Esophagus muscularis mucosa (tissue), 3 donors: ENCODE measurements around the gene NOS3.

Source experiments
- POLR2A ChIP-seq: fragments of 450-650 bp; IDR thresholded peaks from one replicate; pipeline ENCODE4 v1.6.1; 2017; ENCODE audit warnings: antibody characterized with exemption, moderate library complexity, mild to moderate bottlenecking, low read depth
- TF ChIP-seq, protein P1 (sequence below), 3 experiments: fragments of 200-600 bp in 2 of 3; fragments of 450-650 bp in 1 of 3; sonication (generic) in 2 of 3; IDR thresholded peaks; one replicate each; pipeline ENCODE4 v1.5.1; 2017 to 2019; ENCODE audit warnings: antibody characterized with exemption in 3 of 3, mild to moderate bottlenecking in 2 of 3, moderate library complexity in 1 of 3

DNA sequence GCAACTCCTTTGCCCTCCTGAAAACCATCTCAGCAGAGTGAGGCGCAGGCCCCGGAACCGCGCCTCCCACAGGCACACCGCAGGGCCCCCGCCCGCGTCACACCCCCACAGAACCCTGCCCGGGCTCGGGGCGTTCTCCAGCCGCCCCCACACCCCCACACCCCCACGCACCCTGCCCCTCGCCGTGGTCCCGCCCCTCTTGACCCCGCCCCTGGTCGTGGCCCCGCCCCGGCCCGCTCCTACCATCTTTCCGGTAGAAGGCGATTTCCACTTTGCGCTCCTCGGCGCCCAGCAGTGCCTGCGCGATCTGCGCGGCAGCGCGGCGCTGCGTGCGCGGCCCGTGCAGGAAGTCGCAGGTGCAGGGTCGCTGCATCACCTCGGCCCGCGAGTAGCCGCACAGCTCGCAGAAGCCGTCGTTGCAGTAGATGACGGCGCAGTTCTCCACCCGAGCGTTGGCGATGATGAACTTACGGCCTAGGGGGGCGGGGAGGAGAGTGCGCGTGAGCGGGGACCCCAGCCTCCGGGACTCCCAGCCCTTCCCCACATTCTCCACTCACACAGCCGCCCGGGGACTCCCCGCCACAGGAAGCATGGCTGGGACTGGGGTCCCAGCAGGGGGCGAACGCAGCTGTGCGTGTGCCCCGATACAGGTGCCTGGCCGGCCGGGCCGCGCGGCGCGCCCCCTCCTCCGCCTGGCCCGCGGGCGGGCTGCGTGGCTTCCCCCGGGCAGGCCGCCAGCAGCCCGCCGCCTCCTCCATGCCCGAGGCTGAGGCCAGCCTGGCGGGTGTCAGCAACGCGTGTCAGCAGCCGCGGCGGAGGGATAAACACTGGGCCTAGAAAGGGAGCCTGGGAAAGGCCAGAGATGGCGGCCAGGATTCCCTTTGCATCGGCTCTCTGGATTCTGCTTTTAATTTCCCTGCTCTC is 16.1 kb upstream of the NOS3 start:
- TF ChIP-seq, protein P1, sequence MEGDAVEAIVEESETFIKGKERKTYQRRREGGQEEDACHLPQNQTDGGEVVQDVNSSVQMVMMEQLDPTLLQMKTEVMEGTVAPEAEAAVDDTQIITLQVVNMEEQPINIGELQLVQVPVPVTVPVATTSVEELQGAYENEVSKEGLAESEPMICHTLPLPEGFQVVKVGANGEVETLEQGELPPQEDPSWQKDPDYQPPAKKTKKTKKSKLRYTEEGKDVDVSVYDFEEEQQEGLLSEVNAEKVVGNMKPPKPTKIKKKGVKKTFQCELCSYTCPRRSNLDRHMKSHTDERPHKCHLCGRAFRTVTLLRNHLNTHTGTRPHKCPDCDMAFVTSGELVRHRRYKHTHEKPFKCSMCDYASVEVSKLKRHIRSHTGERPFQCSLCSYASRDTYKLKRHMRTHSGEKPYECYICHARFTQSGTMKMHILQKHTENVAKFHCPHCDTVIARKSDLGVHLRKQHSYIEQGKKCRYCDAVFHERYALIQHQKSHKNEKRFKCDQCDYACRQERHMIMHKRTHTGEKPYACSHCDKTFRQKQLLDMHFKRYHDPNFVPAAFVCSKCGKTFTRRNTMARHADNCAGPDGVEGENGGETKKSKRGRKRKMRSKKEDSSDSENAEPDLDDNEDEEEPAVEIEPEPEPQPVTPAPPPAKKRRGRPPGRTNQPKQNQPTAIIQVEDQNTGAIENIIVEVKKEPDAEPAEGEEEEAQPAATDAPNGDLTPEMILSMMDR (IDR thresholded peaks at IDR 0.05), result peak in 2 of 3 experiments; percentile 43 to 45
- TF ChIP-seq POLR2A, result no peak
